ENCODE measurements around the gene NTSR1.

The NTSR1 gene

GRCh38 chr20:62697468-62697912 is 11.1 kb upstream of the NTSR1 start:
- Histone ChIP-seq H3K4me1 (ENCODE audit: insufficient read depth, low read length, poor library complexity, severe bottlenecking) (no peaks in the 10 kb centered on the region), H3K9me3 (ENCODE audit: insufficient read depth, low read depth, low read length) (no peaks in the 10 kb centered on the region), H3K4me3 (ENCODE audit: low read length, poor library complexity, severe bottlenecking) (no peak overlapping the region), H3K9me2 (replicated peaks; ENCODE audit: low read depth, low read length) (no peaks in the 10 kb centered on the region), H2AFZ (ENCODE audit: low read length) (no peak overlapping the region), H3K36me3 (ENCODE audit: insufficient read depth, low read length) (no peaks in the 10 kb centered on the region), H4K20me1 (ENCODE audit: insufficient read depth, low read length, poor library complexity, severe bottlenecking) (no peaks in the 10 kb centered on the region), H3K79me2 (ENCODE audit: insufficient read depth, low read length) (no peaks in the 10 kb centered on the region), H3K27me3 (ENCODE audit: insufficient read depth, low read length, poor library complexity, severe bottlenecking) (no peaks in the 10 kb centered on the region), H3K9ac (ENCODE audit: low read depth, low read length, poor library complexity, severe bottlenecking) (no peak overlapping the region), H3F3A (ENCODE audit: low read depth) (no peaks in the 10 kb centered on the region), H3K4me2 (ENCODE audit: low read depth, low read length, poor library complexity, severe bottlenecking) (no peak overlapping the region)
- TF ChIP-seq, protein P1, sequence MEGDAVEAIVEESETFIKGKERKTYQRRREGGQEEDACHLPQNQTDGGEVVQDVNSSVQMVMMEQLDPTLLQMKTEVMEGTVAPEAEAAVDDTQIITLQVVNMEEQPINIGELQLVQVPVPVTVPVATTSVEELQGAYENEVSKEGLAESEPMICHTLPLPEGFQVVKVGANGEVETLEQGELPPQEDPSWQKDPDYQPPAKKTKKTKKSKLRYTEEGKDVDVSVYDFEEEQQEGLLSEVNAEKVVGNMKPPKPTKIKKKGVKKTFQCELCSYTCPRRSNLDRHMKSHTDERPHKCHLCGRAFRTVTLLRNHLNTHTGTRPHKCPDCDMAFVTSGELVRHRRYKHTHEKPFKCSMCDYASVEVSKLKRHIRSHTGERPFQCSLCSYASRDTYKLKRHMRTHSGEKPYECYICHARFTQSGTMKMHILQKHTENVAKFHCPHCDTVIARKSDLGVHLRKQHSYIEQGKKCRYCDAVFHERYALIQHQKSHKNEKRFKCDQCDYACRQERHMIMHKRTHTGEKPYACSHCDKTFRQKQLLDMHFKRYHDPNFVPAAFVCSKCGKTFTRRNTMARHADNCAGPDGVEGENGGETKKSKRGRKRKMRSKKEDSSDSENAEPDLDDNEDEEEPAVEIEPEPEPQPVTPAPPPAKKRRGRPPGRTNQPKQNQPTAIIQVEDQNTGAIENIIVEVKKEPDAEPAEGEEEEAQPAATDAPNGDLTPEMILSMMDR (conservative IDR thresholded peaks at IDR 0.05; ENCODE audit: low read length), result no peak

GRCh38 chr20:62698231-62698630 is 10.4 kb upstream of the NTSR1 start:
- Histone ChIP-seq H3K27me3 (ENCODE audit: insufficient read depth, low read length, poor library complexity, severe bottlenecking) (no peaks in the 10 kb centered on the region), H2AFZ (ENCODE audit: low read length) (no peak overlapping the region), H3K79me2 (ENCODE audit: insufficient read depth, low read length) (no peaks in the 10 kb centered on the region), H3K9me3 (ENCODE audit: insufficient read depth, low read depth, low read length) (no peaks in the 10 kb centered on the region), H4K20me1 (ENCODE audit: insufficient read depth, low read length, poor library complexity, severe bottlenecking) (no peaks in the 10 kb centered on the region), H3K4me2 (ENCODE audit: low read depth, low read length, poor library complexity, severe bottlenecking) (no peak overlapping the region), H3K9me2 (replicated peaks; ENCODE audit: low read depth, low read length) (no peaks in the 10 kb centered on the region), H3K36me3 (ENCODE audit: insufficient read depth, low read length) (no peaks in the 10 kb centered on the region), H3K9ac (ENCODE audit: low read depth, low read length, poor library complexity, severe bottlenecking) (no peak overlapping the region), H3F3A (ENCODE audit: low read depth) (no peaks in the 10 kb centered on the region), H3K4me3 (ENCODE audit: low read length, poor library complexity, severe bottlenecking) (no peak overlapping the region), H3K4me1 (ENCODE audit: insufficient read depth, low read length, poor library complexity, severe bottlenecking) (no peaks in the 10 kb centered on the region)
- TF ChIP-seq EZH2phosphoT487 (IDR thresholded peaks at IDR 0.05; ENCODE audit: borderline replicate concordance), result no peak
- TF ChIP-seq, protein P1 (conservative IDR thresholded peaks at IDR 0.05; ENCODE audit: low read length), result no peak

DNA sequence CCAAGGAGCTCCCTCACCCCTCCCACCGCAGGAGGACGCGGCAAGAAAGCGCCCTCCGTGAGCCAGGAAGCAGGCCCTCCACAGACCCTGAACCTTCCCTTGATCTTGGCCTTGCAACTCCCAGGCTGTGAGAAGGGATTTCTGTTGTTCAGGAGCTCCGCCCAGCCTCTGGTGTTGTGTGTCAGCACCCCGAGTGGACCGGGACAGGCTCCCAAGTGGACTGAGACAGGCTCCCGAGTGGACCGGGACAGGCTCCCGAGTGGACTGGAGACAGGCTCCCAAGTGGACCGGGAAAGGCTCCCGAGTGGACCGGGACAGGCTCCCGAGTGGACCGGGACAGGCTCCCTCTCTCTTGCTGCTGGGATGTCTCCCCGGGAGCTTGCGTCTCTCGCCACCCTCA is 9.3 kb upstream of the NTSR1 start:
- no peaks in the 10 kb centered on the region for H3K27me3 ChIP-seq (ENCODE audit: insufficient read depth, low read length, poor library complexity, severe bottlenecking)
- H3K9me2 ChIP-seq (replicated peaks; ENCODE audit: low read depth, low read length), result no peaks in the 10 kb centered on the region
- no peaks in the 10 kb centered on the region for H3K4me1 ChIP-seq (ENCODE audit: insufficient read depth, low read length, poor library complexity, severe bottlenecking)
- H3K4me2 ChIP-seq (ENCODE audit: low read depth, low read length, poor library complexity, severe bottlenecking), result no peak overlapping the region
- H3K79me2 ChIP-seq (ENCODE audit: insufficient read depth, low read length), result no peaks in the 10 kb centered on the region
- no peak overlapping the region for H3K9ac ChIP-seq (ENCODE audit: low read depth, low read length, poor library complexity, severe bottlenecking)
- H3F3A ChIP-seq (ENCODE audit: low read depth), result no peaks in the 10 kb centered on the region
- no peak overlapping the region for H3K4me3 ChIP-seq (ENCODE audit: low read length, poor library complexity, severe bottlenecking)
- H3K36me3 ChIP-seq (ENCODE audit: insufficient read depth, low read length), result no peaks in the 10 kb centered on the region
- no peaks in the 10 kb centered on the region for H3K9me3 ChIP-seq (ENCODE audit: insufficient read depth, low read depth, low read length)
- no peak for TF ChIP-seq EZH2phosphoT487 (IDR thresholded peaks at IDR 0.05; ENCODE audit: borderline replicate concordance)
- TF ChIP-seq, protein P1 (conservative IDR thresholded peaks at IDR 0.05; ENCODE audit: low read length), result no peak
- no peaks in the 10 kb centered on the region for H4K20me1 ChIP-seq (ENCODE audit: insufficient read depth, low read length, poor library complexity, severe bottlenecking)
- no peak overlapping the region for H2AFZ ChIP-seq (ENCODE audit: low read length)

All from Loucy (cell line).